HG02840 (cell line): ENCODE measurements around the gene XPOT.
A peak's percentile ranks its signal among the peaks of the same experiment; 100 is the strongest.

Source experiments
- ATAC-seq: cut with Tn5 transposase; IDR thresholded peaks from one replicate; pipeline ENCODE4 v1.9.1; 2021; ENCODE audit warnings: mild to moderate bottlenecking, moderate library complexity, moderate number of reproducible peaks; ENCODE audit not compliant: unreplicated experiment, low FRiP score

The XPOT gene

GRCh38 chr12:64418209-64418608, 14.0 kb downstream of the XPOT start:
- no peak for ATAC-seq

- no peak for ATAC-seq
These were observed 15.5 kb downstream of the XPOT start for GRCh38 chr12:64419696-64420095.

- ATAC-seq = no peak
These were observed 23.8 kb downstream of the XPOT start for GRCh38 chr12:64427988-64428387.

- ATAC-seq = no peak
These were observed 24.8 kb downstream of the XPOT start for GRCh38 chr12:64428956-64429355.

GRCh38 chr12:64430886-64431285, 26.7 kb downstream of the XPOT start:
- ATAC-seq = no peak

GRCh38 chr12:64431791-64432190, 27.6 kb downstream of the XPOT start:
- no peak for ATAC-seq

- ATAC-seq = no peak
These were observed 29.7 kb downstream of the XPOT start for GRCh38 chr12:64433915-64434314.

GRCh38 chr12:64440100-64440499, 35.9 kb downstream of the XPOT start:
- ATAC-seq = no peak

- no peak for ATAC-seq
These were observed 41.3 kb downstream of the XPOT start for GRCh38 chr12:64445490-64445889.

- ATAC-seq = no peak
These were observed 42.1 kb downstream of the XPOT start for GRCh38 chr12:64446295-64446694.

- ATAC-seq = no peak
These were observed 46.0 kb downstream of the XPOT start for GRCh38 chr12:64450057-64450640.

- no peak for ATAC-seq
These were observed 46.7 kb downstream of the XPOT start for GRCh38 chr12:64450711-64451486.

GRCh38 chr12:64451687-64452558, 47.7 kb downstream of the XPOT start, which contains the start of gene TBK1:
TSS of gene TBK1 (plus strand) at chr12:64452120. CDS start at chr12:64455871, 3,751 bp downstream.
- peak; percentile 89 for ATAC-seq

- ATAC-seq = no peak
These were observed 48.6 kb downstream of the XPOT start for GRCh38 chr12:64452559-64453329.

- no peak for ATAC-seq
These were observed 51.3 kb downstream of the XPOT start for GRCh38 chr12:64455506-64455905.

GRCh38 chr12:64456119-64456518, 51.9 kb downstream of the XPOT start:
- ATAC-seq = no peak

- ATAC-seq = no peak
These were observed 52.8 kb downstream of the XPOT start for GRCh38 chr12:64457032-64457431.

GRCh38 chr12:64457466-64457865, 53.3 kb downstream of the XPOT start:
- no peak for ATAC-seq

GRCh38 chr12:64457923-64458322, 53.7 kb downstream of the XPOT start:
- ATAC-seq = no peak

GRCh38 chr12:64459394-64459891, 55.3 kb downstream of the XPOT start:
- no peak for ATAC-seq
